ENCODE measurements around the gene B3GLCT. TPM values are rescaled to one million over a fixed set of nuclear protein-coding genes. Genes with fewer than 3 reads are reported as not detected.

The B3GLCT gene
- total RNA-seq, 1 donor, result 3.2 TPM

DNA sequence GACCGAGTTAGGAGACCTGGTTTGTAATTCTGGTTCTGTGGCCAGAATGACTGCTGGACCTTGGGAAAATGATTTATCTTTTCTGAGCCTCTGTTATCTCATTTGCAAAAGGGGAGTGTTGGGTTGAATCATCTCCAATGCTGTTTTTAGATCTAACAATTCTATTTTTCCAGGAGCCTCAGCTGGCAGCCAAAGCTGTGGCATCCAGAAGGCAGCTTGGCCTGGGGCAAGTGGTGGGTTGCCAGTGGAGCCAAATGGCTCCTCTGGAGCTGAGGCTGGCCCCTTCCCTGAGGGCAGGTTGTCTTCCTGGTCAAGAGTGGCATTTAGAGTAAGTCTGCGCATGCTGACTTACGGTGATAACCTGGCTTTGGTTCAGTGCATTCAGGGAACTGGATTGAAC lies 21.3 kb downstream of the B3GLCT start:
- no peak for DNase-seq (ENCODE audit: low read depth in 2 of 3, low spot score in 2 of 3)

DNA sequence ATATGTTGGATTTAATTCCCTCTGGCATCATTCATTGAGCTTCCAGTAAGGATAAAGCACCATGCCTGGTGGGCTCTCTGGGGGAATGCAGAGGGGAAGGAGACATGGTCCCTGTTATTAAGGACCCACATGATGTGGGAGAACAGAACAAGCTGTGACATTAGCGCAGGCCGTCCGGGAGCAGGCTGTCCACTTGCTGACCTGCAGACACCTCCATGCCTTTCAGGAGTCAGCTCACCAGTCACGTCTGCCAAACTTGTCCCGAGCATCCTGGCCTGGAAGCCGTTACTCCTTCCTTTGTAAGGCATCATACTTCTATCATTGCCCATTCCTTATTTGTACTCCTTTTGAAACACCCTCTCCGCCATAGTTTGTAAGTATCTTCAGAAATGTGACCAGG lies 23.4 kb downstream of the B3GLCT start:
- DNase-seq (ENCODE audit: low read depth in 2 of 3, low spot score in 2 of 3), result no peak

DNA sequence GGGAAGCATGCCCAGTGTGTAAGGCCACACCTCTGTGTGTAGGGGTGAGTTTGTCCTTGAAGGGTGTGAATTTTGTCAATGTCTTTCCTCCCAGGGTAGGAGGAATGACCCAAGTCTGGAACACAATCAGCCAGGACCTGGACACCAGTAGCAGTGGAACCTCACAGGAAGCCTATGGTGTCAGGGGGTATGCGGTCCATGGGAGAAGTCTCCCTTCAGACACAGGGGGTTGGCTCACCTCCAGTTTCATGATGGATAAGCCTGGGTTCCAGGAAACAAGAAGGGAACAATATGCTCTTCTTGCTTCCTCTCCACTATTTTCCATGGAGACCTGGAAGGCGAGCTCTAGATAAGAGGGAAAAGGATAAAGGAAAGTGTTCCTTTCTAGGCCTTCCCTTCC lies 23.9 kb downstream of the B3GLCT start:
- DNase-seq (ENCODE audit: low read depth in 2 of 3, low spot score in 2 of 3), result no peak

DNA sequence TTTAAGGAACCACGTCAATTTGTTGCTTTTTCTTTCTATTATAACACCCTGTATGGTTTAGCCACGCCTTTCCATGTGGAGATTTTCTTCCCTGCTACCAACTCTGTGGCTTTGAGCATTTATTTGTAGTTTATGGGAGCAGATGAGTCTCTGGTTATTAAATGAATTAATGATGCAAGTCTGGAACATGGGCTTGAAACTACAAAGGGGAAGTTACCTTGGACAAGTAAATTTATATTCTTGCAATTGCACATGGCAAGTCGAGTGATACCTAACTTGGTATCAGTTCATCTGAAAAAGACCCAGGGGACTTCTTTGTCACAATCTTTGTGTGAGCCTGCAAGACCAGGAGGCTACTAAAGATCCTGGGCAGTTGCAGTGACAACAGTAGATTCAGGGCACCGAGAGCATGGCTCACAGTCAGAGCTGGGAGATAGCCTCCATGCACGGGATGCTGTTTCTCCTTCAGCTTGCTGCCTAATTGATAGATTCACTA lies 24.4 kb downstream of the B3GLCT start:
- no peak for DNase-seq (ENCODE audit: low read depth in 2 of 3, low spot score in 2 of 3)

DNA sequence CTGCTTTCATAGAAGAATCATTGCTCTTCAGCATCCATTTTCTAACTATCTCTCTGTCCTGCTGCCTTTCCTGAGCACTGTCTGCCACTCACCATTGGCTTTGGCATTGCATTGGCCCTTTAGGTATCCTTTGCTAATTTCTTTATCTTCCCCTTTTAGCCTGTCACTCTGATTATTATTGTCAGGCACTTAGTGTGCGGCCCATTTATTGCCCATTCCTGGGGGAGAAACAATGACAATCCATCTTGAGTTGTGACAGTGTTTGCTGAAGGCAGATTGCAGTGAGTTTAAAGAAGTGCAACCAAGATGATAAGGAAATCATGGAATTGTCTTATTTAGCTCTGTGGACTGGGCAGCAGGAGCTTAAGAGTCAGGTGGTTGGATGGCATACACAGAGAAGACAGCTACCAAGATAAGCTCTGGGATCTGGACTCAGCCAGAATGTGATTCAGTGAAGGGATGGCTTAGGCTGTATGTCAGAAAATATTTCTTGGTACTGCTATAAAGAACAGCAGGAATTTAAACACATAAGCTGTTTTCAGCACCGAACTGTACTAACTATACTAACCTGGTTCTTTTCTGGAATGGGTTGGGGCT lies 25.3 kb downstream of the B3GLCT start:
- DNase-seq (ENCODE audit: low read depth in 2 of 3, low spot score in 2 of 3), result no peak

DNA sequence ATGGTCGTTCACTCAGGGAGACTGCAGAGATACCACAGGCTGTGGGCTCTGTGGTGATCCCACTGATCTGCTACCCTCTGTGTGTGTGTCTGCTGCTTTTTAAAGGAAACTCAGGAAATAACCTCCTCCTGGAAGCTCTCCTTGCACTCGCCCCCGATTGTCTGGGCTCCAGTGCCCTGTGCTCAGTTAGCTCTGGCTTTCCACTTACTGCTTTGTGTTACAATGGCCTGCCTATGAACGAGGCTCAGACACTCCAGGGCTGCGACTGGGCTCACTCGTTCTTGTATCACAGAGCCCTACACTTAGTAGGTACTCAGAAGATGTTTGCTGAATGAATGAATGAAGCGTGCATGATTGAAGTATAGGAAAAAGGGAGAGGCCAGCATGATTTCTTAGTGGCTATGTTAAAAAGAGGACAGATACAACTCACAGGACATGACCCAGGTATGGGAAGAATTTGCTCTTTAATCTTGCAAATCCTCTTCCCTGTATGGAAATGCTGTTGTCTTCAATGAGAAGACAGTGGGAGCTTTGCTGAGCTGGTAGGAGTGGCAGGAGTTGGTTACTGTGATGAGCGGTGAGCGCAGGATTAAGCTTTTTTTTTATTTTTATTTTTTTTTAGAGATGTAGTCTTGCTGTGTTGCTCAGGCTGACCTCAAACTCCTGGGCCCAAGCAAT lies 26.4 kb downstream of the B3GLCT start:
- no peak for DNase-seq (ENCODE audit: low read depth in 2 of 3, low spot score in 2 of 3)

DNA sequence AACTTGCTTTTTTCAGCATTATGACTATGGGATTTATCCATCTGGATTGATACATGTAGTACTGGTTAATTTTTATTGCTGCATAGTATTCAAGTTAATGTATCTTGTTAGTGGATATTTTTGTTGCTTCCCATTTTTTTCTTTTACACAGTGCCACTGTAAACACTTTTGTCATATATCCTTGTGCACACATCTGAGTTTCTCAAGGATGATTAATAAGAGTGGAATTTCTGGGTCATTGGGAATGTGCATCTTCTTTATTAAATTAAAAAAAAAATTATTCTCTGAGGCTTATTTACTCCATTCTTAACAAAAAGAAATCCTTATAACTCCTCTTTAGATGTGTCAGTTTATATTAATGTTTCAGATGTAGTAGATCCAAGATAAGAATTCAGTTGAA lies 27.3 kb downstream of the B3GLCT start:
- no peak for DNase-seq (ENCODE audit: low read depth in 2 of 3, low spot score in 2 of 3)

DNA sequence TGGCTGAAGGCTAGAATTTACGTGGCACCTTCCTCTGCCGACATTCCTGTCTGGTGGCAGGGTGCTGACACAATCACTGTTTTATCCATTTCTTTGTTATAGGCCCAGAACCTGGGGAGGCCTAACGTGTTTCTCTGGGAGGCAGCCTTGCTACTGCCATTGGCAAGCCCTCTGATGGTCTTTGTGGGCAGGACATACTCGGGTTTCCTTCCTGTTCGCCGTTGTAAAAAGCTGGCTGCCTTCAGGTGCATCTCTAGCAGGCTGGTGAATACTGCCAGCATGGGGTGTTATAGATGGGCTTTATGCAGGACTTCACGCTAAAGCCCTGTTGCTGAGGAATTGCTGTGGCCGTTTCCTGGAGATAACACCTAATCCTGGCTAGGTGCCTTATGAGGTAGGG lies 28.1 kb downstream of the B3GLCT start:
- no peak for DNase-seq (ENCODE audit: low read depth in 2 of 3, low spot score in 2 of 3)

DNA sequence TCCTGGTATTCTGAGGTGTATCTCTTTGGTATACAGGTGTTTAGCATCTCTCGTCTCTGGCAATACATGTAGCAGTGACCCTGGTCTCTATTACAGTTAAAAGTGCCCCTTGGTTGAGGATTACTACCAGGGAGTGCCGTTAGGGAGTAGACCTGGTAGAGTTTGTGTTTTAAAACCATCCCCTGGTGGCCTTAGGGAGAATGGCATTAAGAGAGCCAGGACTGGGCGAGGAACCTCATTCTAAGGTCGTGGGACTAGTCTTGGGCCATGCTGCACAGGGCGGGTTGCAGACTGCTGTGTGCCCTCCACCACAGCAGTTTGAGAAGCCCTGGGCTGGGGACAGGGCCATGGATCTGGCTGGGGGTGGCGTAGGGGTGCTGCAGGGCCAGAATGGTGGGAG lies 35.0 kb downstream of the B3GLCT start:
- no peak for DNase-seq (ENCODE audit: low read depth in 2 of 3, low spot score in 2 of 3)

DNA sequence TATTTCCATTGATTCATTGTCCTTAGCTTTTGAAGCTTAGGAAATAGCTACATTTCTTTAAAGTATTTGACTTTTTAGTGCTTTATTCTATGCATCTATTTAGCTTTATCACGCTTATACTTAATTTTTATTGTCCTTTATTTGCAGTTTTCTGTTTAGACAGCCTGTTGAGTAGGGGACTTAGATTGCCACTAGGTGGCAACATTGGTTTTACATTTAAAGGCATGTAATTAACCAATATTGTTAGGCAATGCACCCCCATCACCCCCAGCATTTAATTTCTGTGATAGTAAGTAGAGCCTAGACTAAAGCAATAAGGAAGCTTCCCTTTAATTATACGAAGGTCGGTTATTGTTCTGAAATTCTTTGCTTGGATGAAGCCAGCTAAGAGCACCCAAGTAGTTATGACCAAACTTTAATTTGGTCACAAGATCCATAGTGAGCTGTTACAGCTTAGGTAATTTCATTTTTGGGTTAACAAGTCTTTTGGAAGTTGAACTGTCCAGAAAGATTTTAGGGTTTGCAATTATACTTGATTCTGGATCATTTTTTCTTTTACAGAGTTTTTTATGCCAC lies 36.5 kb downstream of the B3GLCT start:
- peak in 2 of 3 donors; percentile 13 to 51 for DNase-seq (ENCODE audit: low read depth in 2 of 3, low spot score in 2 of 3)

DNA sequence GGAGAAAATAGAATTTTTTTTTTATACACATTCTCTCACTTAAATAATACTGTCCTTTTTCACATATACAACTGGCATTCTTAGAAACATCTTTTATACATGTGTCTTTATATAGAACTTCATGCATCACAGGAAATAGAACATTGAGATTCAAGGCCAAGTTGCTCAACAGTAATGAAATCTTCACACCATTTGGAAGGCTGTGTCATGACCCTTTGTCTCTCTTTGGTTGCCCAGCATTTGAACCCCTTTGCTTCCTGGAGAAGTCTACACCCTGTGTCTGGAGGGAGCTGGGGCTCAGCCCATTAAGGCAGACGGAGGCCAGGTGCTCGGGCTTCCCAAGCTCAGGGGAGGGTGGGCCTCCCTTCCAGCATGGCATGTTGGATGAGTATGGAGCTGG lies 41.1 kb downstream of the B3GLCT start:
- no peak for DNase-seq (ENCODE audit: low read depth in 2 of 3, low spot score in 2 of 3)

DNA sequence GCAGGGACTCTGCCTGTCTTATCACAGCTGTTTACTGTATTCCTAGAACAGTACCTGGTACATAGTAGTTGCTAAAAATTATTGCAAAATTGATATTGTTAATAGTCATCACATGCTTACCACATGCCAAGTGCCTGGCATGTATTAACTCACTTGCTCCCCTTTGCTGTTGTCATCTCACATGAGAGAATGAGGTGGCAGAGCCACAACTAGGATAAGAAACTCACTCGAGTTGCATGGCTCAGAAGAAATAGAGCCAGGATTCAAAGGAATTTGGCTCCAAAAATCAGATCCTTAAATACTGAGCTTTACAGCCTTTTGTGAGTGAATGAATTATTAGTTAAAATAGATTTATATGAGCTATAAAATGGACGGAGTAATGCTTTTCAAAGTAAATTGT lies 42.6 kb downstream of the B3GLCT start:
- DNase-seq (ENCODE audit: low read depth in 2 of 3, low spot score in 2 of 3), result no peak

DNA sequence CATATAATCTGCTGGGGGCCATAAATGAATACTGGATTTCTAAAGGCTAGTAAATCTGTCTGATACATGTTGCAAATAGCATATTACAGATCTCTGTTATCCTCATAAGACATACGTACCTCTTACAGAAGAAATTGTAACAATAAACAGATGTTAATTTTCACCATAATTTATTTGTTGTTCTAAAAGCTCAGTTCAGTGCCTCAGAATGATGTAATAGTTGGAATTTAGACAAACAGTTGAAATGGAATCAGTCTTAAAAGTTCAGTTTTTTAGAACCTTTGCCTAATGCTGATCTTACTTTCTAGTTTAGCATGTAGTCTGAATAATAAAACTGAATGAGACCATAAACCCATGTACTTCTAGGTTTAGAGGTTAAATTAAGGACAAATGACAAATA lies 43.1 kb downstream of the B3GLCT start:
- DNase-seq (ENCODE audit: low read depth in 2 of 3, low spot score in 2 of 3), result no peak

DNA sequence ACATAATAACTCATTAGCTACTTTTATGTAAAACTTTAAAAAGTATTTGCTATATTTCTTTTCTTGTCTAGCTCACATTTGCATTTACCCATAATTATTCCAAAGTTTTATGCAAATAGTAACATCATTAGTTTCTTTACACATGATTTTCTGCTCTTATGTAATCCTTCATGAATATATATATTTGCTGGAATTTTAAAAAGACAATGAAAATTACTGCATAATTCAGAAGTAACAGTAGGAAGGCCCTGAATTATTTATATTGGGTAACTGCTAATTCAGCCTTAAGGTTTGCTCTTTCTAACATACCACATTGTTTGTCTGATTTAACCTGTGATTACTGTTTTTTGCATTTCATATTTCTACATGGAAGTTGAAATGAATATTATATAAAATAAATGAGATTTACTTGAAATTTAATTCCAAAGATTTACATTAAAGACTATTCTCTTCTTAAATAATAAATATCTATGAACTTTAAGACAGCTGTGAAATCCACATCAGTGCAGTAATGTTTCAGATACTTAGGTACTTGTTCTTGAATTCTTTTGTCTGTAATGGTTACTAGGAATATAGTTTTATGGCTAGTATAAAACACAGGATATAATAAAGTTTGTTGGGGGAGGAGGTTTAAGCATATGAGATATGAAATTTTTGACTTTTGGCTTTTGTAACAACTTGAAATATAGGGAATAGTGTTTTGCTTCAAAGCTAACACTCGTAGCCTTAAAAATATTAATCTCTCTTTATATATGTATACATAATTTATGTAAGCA lies 46.0 kb downstream of the B3GLCT start:
- DNase-seq (ENCODE audit: low read depth in 2 of 3, low spot score in 2 of 3), result no peak

DNA sequence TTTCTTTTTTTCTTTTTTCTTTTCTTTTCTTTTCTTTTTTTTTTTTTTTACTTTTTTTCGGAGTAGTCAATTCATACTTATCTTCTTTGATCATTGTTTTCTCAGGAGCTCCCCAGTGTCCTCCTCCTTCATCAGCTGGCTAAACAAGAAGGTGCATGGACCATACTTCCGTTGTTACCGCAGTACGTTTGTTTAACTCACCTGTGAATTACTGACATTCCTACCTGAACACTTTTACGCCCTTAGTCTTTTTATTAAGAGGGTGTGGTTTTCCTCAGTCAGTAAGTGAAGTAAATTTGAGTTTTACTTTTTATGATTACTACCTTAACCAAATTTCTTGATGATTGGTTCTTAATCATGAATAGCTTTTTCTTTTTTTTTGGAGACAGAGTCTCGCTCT lies 47.1 kb downstream of the B3GLCT start:
- no peak for DNase-seq (ENCODE audit: low read depth in 2 of 3, low spot score in 2 of 3)

DNA sequence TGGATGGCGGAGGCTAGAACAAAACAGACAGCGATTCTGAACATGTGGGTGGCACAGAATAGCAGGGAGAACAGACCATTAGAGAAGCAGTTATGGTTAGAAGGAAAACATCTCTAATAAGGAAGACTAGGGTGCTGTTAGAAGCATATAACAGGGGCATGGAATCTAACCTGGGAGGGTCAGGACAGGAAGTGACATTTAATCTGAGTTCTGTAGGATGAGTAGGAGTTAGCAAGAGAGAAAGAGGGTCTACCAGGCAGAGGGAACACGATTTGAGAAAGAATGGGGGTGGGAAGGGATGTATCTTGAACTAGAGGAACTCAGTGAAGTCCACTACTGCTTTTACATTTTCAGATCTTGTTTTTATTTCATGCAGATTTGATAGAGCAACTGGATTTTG lies 48.6 kb downstream of the B3GLCT start:
- DNase-seq (ENCODE audit: low read depth in 2 of 3, low spot score in 2 of 3), result no peak

DNA sequence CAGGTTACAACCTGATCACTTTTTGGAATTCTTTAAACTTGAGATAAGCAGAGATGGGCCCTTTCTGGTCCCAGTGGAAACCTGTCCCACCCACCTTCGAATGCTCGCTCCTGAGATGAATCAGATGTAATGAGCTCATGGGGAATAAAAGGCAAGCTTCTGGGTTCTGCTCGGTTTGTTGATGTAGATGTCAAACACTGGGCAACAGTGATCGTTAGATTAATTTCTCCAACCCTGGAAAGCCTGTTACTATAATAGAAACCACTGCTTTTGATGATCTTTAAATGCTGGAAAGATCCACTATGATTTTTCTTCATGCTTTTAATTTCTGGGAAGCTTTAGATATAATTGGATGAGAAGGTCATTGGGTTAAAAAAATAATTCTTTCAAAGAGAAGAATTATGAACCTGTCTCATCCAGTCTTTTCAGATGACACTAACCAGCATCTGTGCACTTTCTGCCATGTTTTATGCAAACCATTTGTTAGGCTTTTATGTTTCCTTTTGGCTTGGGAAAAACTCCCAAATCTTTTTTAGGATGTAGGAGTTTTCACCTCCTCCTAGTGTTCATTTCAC lies 49.3 kb downstream of the B3GLCT start:
- no peak for DNase-seq (ENCODE audit: low read depth in 2 of 3, low spot score in 2 of 3)

DNA sequence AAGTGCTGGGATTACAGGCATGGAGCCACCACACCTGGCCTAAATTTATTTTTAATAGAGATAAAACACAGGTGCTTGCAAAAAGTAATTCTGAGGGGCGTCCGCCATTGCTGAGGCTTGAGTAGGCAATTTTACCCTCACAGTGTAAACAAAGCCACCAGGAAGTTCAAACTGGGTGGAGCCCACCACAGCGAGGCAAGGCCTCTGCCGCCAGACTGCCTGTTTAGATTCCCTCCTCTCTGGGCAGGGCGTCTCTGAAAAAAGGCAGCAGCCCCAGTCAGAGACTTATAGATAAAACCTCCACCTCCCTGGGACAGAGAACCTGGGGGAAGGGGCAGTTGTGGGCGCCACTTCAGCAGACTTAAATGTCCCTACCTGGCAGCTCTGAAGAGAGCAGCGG lies 50.7 kb downstream of the B3GLCT start:
- no peak for DNase-seq (ENCODE audit: low read depth in 2 of 3, low spot score in 2 of 3)

DNA sequence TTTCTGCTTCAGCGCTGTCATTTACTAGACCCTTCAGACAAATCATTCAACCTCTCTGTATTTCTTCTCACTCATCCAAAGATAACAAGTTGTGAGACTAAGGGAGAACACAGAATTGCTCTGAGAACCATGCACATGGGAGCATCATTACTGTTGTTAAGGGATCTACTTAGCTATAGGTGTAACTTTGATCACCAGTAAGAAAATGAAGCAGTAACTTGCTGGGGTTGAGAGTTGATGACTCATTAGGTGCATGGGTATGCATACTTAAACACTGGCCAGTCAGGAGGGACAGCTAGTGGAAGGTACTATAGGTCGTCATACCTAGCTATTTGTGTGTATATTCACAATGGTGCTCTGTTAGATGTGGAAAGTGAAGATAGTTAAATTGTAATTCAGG lies 61.5 kb downstream of the B3GLCT start:
- no peak for DNase-seq (ENCODE audit: low read depth in 2 of 3, low spot score in 2 of 3)

DNA sequence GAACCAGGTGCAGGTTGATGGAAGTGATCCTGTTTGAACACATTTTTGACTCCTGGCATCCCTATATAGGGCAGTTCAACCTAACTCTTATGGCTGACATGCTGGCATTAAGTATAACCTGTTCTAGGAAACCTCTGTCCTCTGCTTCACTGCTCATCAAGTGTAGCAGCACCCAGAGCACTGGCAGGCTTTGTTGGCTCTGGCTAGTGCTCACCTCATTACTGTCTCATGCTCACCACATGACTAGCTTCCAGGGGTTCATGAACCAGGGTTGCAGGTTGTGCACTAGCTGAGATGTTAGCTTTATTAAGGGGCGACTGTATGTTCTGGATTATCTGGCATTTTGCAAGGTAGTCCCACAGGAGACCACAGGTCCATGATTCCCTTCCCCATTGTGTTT lies 63.6 kb downstream of the B3GLCT start:
- no peak for DNase-seq (ENCODE audit: low read depth in 2 of 3, low spot score in 2 of 3)

DNA sequence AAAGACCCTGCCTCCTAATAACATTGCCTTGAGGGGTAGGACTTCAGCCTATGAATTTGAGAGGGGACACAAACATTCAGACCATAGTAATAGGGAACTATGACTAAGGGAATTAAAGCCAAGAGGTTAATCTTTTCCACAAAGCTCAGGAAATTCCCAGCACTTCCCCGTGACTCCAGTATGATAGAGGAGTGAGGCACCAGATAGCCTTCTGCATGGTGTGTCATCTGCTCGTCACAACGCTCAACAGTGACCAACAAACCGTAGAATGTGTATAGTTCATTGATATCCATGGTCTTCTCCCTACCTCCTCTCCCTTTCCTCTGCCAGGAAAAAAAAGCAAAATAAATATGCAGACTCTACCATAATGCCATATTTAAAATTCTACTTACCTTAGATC lies 64.4 kb downstream of the B3GLCT start:
- DNase-seq (ENCODE audit: low read depth in 2 of 3, low spot score in 2 of 3), result no peak

All from hematopoietic multipotent progenitor cell (in vitro differentiated cells).